Keratinocyte (primary cell): Measurements from ENCODE around the gene HIP1.

Source experiments
- CTCF ChIP-seq, 3 experiments: IDR thresholded peaks in 1 of 3; conservative IDR thresholded peaks in 1 of 3; optimal IDR thresholded peaks in 1 of 3; 2 replicates in 2 of 3; 3 replicates in 1 of 3; pipeline versions ENCODE3 to v1.5.1; 2011; ENCODE audit warnings: low read length in 3 of 3, mild to moderate bottlenecking in 3 of 3, moderate library complexity in 2 of 3, control low read depth in 1 of 3, inconsistent platforms in 1 of 3; ENCODE audit not compliant: insufficient read depth in 2 of 3; ENCODE audit errors: extremely low read depth in 1 of 3
- EZH2 ChIP-seq: IDR thresholded peaks from one replicate; pipeline ENCODE4 v1.6.1; 2012; ENCODE audit warnings: inconsistent platforms, mild to moderate bottlenecking, low read length, moderate library complexity

GRCh38 chr7:75559976-75560365 lies 178.8 kb downstream of the HIP1 start:
- TF ChIP-seq CTCF (optimal IDR thresholded peaks at IDR 0.05 in 1 of 3, IDR thresholded peaks at IDR 0.05 in 1 of 3, conservative IDR thresholded peaks at IDR 0.05 in 1 of 3; ENCODE audit: extremely low read depth in 1 of 3, insufficient read depth in 2 of 3, low read length in 3 of 3) (no peak), EZH2 (no peak)
